Breast epithelium (tissue), 4 donors: Measurements from ENCODE around the gene CTNND2. TPM values are rescaled to one million over a fixed set of nuclear protein-coding genes. Genes with fewer than 3 reads are reported as not detected.

Experiments used
- DNase-seq, 2 donors: peaks; one replicate each; pipeline ENCODE4 v3.0.0-alpha.2; 2019; ENCODE audit warnings: low spot score in 2 of 2
- H3K27ac ChIP-seq, 2 donors: fragments of 200-600 bp; sonication (generic) in 1 of 2; one replicate each; pipeline ENCODE4 v1.5.1; 2016 to 2019; ENCODE audit warnings: mild to moderate bottlenecking in 1 of 2
- H3K27me3 ChIP-seq, 2 donors: fragments of 200-600 bp; sonication (generic) in 1 of 2; one replicate each; pipeline versions ENCODE4 v1.5.1 to v1.6.0; 2017 to 2019; ENCODE audit warnings: control low read depth in 1 of 2, mild to moderate bottlenecking in 1 of 2
- H3K36me3 ChIP-seq: fragments of 200-600 bp; one replicate; pipeline ENCODE4 v1.5.1; 2019
- H3K4me1 ChIP-seq, 2 donors: fragments of 200-600 bp; sonication (generic); one replicate each; pipeline ENCODE4 v1.5.1; 2016 to 2019; ENCODE audit warnings: control low read depth in 1 of 2
- H3K4me3 ChIP-seq, 3 donors: fragments of 200-600 bp; sonication (generic); 1 replicate in 2 of 3; 2 replicates in 1 of 3; pipeline ENCODE4 v1.5.1; 2016 to 2019; ENCODE audit warnings: mild to moderate bottlenecking in 3 of 3, moderate library complexity in 2 of 3
- H3K9me3 ChIP-seq, 2 donors: fragments of 200-600 bp; sonication (generic) in 1 of 2; one replicate each; pipeline ENCODE4 v1.5.1; 2016 to 2019; ENCODE audit warnings: control low read depth in 1 of 2
- POLR2A ChIP-seq: fragments of 450-650 bp; IDR thresholded peaks from one replicate; pipeline ENCODE4 v1.6.1; 2016; ENCODE audit warnings: antibody characterized with exemption, mild to moderate bottlenecking, moderate library complexity
- POLR2AphosphoS5 ChIP-seq, 3 donors: sonication (generic); formaldehyde crosslinking; IDR thresholded peaks; one replicate each; pipeline ENCODE4 v1.6.1; 2017; ENCODE audit warnings: antibody characterized with exemption in 3 of 3
- intact Hi-C: fragments of 100-400 bp; cut with DNase I; formaldehyde crosslinking; loops from one replicate; pipeline ENCODE4 v1.15.1; 2023; ENCODE audit warnings: low total_unique reads
- total RNA-seq, 3 donors: library from RNA; depleted of rRNA; stranded (reverse); fragments of >200 nt; gene quantifications; one replicate each; pipeline ENCODE4 v1.1.0, GENCODE V29; 2016
- TF ChIP-seq, protein P1 (sequence below), 3 donors: fragments of 450-650 bp; IDR thresholded peaks; one replicate each; pipeline ENCODE4 v1.5.1; 2016 to 2017; ENCODE audit warnings: antibody characterized with exemption in 3 of 3, mild to moderate bottlenecking in 3 of 3, moderate library complexity in 3 of 3

The CTNND2 gene
- total RNA-seq, 3 donors from 2014 or later: 3.3 to 6.0 TPM; not detected in 1

DNA sequence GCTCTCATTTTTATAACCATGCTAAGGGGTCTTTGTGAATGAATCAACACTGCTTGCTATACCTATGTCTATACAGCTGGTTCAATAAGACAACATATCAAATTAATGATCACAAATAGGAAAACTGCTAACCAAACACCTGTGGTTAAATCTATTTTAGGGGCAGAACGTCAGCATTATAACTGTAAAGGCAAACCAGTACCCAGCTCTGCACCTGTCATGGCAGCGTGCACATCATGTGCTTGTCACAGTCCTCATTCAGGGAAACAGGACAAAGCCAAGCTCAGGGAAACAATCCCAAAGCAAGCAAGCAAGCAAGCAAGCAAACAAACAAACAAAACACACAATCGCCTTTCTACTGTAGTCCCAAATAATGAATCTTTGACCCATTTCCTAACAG, 865.5 kb downstream of the CTNND2 start:
- Histone ChIP-seq H3K9me3 (no peaks in the 10 kb centered on the region), H3K27ac (no peak overlapping the region), H3K4me3 (no peak overlapping the region), H3K36me3 (no peaks in the 10 kb centered on the region), H3K27me3 (no peaks in the 10 kb centered on the region), H3K4me1 (no peaks in the 10 kb centered on the region)
- no peak for TF ChIP-seq POLR2A
- no peak for TF ChIP-seq POLR2AphosphoS5 (IDR thresholded peaks at IDR 0.05)
- TF ChIP-seq, protein P1, sequence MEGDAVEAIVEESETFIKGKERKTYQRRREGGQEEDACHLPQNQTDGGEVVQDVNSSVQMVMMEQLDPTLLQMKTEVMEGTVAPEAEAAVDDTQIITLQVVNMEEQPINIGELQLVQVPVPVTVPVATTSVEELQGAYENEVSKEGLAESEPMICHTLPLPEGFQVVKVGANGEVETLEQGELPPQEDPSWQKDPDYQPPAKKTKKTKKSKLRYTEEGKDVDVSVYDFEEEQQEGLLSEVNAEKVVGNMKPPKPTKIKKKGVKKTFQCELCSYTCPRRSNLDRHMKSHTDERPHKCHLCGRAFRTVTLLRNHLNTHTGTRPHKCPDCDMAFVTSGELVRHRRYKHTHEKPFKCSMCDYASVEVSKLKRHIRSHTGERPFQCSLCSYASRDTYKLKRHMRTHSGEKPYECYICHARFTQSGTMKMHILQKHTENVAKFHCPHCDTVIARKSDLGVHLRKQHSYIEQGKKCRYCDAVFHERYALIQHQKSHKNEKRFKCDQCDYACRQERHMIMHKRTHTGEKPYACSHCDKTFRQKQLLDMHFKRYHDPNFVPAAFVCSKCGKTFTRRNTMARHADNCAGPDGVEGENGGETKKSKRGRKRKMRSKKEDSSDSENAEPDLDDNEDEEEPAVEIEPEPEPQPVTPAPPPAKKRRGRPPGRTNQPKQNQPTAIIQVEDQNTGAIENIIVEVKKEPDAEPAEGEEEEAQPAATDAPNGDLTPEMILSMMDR (IDR thresholded peaks at IDR 0.05): no peak
- intact Hi-C loops: no loop called here
- no peak for DNase-seq

DNA sequence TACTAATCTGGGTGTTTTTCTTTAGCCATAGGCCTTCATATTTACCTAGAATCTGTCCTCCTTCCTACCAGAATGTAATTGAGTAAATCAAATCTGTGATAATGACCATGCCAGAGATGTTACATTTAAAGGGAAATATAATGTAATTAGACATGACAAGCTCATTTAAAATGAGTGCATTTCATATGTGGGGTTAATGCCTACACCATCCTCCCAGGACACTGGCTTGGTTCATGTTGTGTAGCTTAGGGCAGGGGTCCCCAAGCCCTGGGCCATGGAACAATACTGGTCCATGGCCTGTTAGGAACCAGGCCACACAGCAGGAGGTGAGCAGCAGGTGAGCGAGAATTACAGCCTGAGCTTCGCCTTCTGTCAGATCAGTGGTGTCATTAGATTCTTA, 866.3 kb downstream of the CTNND2 start:
- TF ChIP-seq POLR2A: no peak
- no peak for TF ChIP-seq POLR2AphosphoS5 (IDR thresholded peaks at IDR 0.05)
- TF ChIP-seq, protein P1 (IDR thresholded peaks at IDR 0.05): no peak
- Histone ChIP-seq H3K27me3 (no peaks in the 10 kb centered on the region), H3K27ac (no peak overlapping the region), H3K4me3 (no peak overlapping the region), H3K9me3 (no peaks in the 10 kb centered on the region), H3K4me1 (no peaks in the 10 kb centered on the region), H3K36me3 (no peaks in the 10 kb centered on the region)
- no peak for DNase-seq
- intact Hi-C loops: no loop called here

DNA sequence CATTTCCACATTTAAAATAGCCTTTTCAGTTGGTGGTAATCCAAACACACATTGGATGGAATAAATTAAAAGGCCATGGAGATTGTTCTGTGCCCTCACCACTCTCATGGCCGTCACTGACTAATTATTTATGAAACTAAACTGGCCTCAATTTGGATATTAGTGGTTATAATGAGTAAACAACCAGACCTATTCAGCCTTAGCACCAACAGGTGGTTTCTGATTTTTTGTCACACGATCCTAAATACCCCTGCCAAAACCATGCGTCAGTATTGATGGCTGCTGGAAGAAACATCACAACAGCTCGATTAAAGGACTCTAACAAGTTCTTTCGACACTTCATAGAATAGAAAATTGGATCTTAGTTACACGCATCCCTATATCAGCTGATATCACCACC, 867.2 kb downstream of the CTNND2 start:
- no peaks in the 10 kb centered on the region for H3K9me3 ChIP-seq
- no peaks in the 10 kb centered on the region for H3K36me3 ChIP-seq
- TF ChIP-seq POLR2AphosphoS5 (IDR thresholded peaks at IDR 0.05): no peak
- no peak for TF ChIP-seq POLR2A
- TF ChIP-seq, protein P1 (IDR thresholded peaks at IDR 0.05): no peak
- H3K4me3 ChIP-seq: no peak overlapping the region
- no peak overlapping the region for H3K27ac ChIP-seq
- no peak for DNase-seq
- intact Hi-C loops: no loop called here
- H3K27me3 ChIP-seq: no peaks in the 10 kb centered on the region
- no peaks in the 10 kb centered on the region for H3K4me1 ChIP-seq

DNA sequence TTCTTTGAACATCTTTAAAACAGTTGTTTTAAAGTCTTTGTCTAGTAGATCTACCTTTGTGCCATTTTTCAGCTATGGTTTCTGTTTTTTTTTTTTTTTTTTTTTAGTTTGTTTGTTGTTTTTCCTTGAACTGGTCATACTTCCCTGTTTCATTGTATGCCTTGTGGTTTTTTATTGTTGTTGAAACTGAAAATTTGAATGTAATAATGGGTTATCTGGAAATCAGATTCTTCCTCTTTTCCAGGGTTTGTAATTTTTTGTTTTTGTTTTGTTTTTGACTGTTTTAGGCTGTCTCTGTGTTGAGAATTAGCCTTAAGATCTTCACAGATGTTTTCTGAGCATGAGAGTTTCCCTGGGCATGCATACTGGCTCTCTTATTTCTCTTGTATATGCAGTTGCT, 873.6 kb downstream of the CTNND2 start:
- Histone ChIP-seq H3K4me3 (no peak overlapping the region), H3K4me1 (no peaks in the 10 kb centered on the region), H3K9me3 (peaks cover 0 to 17% of the 10 kb centered on the region in 2 donors), H3K36me3 (no peaks in the 10 kb centered on the region), H3K27ac (no peak overlapping the region), H3K27me3 (no peaks in the 10 kb centered on the region)
- TF ChIP-seq, protein P1 (IDR thresholded peaks at IDR 0.05): no peak
- TF ChIP-seq POLR2AphosphoS5 (IDR thresholded peaks at IDR 0.05) (no peak), POLR2A (no peak)
- intact Hi-C loops: no loop called here
- no peak for DNase-seq

DNA sequence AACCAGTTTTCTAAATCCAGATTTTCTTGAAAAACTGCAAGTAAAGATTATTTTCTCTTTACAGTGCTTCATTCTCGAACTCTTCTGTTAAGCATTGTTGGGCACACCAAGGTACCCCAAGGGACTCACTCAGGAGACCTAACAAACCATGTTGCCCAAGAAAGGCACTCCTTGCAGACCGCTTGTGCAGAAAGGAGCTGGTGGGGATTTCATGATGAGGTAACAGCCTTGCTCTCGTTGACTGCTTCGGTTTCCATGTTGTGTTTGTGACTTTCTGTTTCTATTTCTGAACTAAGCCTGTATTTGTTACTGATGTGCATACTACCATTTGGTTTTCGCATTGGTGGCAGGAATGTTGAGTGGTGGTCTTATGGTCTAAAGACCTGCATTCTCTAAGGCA, 876.6 kb downstream of the CTNND2 start:
- DNase-seq: no peak
- Histone ChIP-seq H3K36me3 (no peaks in the 10 kb centered on the region), H3K27me3 (no peaks in the 10 kb centered on the region), H3K4me3 (no peak overlapping the region), H3K4me1 (no peaks in the 10 kb centered on the region), H3K27ac (no peak overlapping the region), H3K9me3 (peaks cover 0 to 17% of the 10 kb centered on the region in 2 donors)
- TF ChIP-seq POLR2A (no peak), POLR2AphosphoS5 (IDR thresholded peaks at IDR 0.05) (no peak)
- TF ChIP-seq, protein P1 (IDR thresholded peaks at IDR 0.05): no peak
- intact Hi-C loops: no loop called here
